IPS-18a (cell line): ENCODE measurements around the gene COQ9.
"Not testable (repeated sequence)": the region's sequence is repeated elsewhere in the genome, so short reads cannot be mapped to it uniquely, and the experiment has no call there.

ENCODE experiments used
- H3K27ac ChIP-seq: one replicate; pipeline ENCODE4 v1.5.1; 2013; ENCODE audit warnings: low read length
- H3K27me3 ChIP-seq: one replicate; pipeline ENCODE4 v1.6.1; 2013; ENCODE audit warnings: mild to moderate bottlenecking, low read length; ENCODE audit not compliant: control insufficient read depth, insufficient read depth
- H3K36me3 ChIP-seq: one replicate; pipeline ENCODE4 v1.6.1; 2013; ENCODE audit warnings: low read depth, low read length; ENCODE audit not compliant: control insufficient read depth
- H3K4me1 ChIP-seq: one replicate; pipeline ENCODE4 v1.6.1; 2013; ENCODE audit warnings: low read depth, low read length; ENCODE audit not compliant: control insufficient read depth
- H3K4me3 ChIP-seq: one replicate; pipeline ENCODE4 v1.5.1; 2013; ENCODE audit warnings: low read length
- H3K9ac ChIP-seq: one replicate; pipeline ENCODE4 v1.6.1; 2013; ENCODE audit warnings: mild to moderate bottlenecking, low read length, moderate library complexity
- H3K9me3 ChIP-seq: one replicate; pipeline ENCODE4 v1.6.1; 2013; ENCODE audit warnings: low read depth, low read length; ENCODE audit not compliant: control insufficient read depth

COQ9 gene

GRCh38 chr16:57432505-57432904 is 14.8 kb upstream of the COQ9 start:
- H3K9ac ChIP-seq = no peak overlapping the region
- no peak overlapping the region for H3K4me3 ChIP-seq
- H3K36me3 ChIP-seq = peaks cover 77% of the 10 kb centered on the region
- H3K27ac ChIP-seq = no peak overlapping the region
- H3K4me1 ChIP-seq = no peaks in the 10 kb centered on the region
- no peaks in the 10 kb centered on the region for H3K9me3 ChIP-seq
- H3K27me3 ChIP-seq = no peaks in the 10 kb centered on the region

- Histone ChIP-seq H3K9me3 (no peaks in the 10 kb centered on the region), H3K4me3 (no peak overlapping the region), H3K36me3 (peaks cover 81% of the 10 kb centered on the region), H3K9ac (no peak overlapping the region), H3K27ac (no peak overlapping the region), H3K4me1 (no peaks in the 10 kb centered on the region), H3K27me3 (no peaks in the 10 kb centered on the region)
These were observed 14.3 kb upstream of the COQ9 start for GRCh38 chr16:57432989-57433388.

GRCh38 chr16:57434003-57434402 is 13.3 kb upstream of the COQ9 start:
- H3K9me3 ChIP-seq = no peaks in the 10 kb centered on the region
- no peak overlapping the region for H3K9ac ChIP-seq
- H3K36me3 ChIP-seq = peaks cover 82% of the 10 kb centered on the region
- no peaks in the 10 kb centered on the region for H3K27me3 ChIP-seq
- no peaks in the 10 kb centered on the region for H3K4me1 ChIP-seq
- H3K4me3 ChIP-seq = no peak overlapping the region
- no peak overlapping the region for H3K27ac ChIP-seq

- no peak overlapping the region for H3K9ac ChIP-seq
- peaks cover 4% of the 10 kb centered on the region for H3K9me3 ChIP-seq
- no peaks in the 10 kb centered on the region for H3K27me3 ChIP-seq
- no peak overlapping the region for H3K27ac ChIP-seq
- H3K4me1 ChIP-seq = no peaks in the 10 kb centered on the region
- peaks cover 72% of the 10 kb centered on the region for H3K36me3 ChIP-seq
- no peak overlapping the region for H3K4me3 ChIP-seq
These were observed 11.4 kb upstream of the COQ9 start for GRCh38 chr16:57435838-57436237.

- H3K27ac ChIP-seq, H3K4me3 ChIP-seq, H3K4me1 ChIP-seq, H3K9ac ChIP-seq, H3K27me3 ChIP-seq, H3K9me3 ChIP-seq: not testable (repeated sequence)
- peaks cover 31% of the 10 kb centered on the region for H3K36me3 ChIP-seq
These were observed 7.3 kb upstream of the COQ9 start for GRCh38 chr16:57439947-57440346.

- not testable (repeated sequence) for H3K27ac ChIP-seq, H3K4me3 ChIP-seq, H3K9ac ChIP-seq, H3K9me3 ChIP-seq, H3K27me3 ChIP-seq, H3K4me1 ChIP-seq
- H3K36me3 ChIP-seq = peaks cover 25% of the 10 kb centered on the region
These were observed 6.7 kb upstream of the COQ9 start for GRCh38 chr16:57440551-57440950.

GRCh38 chr16:57444711-57445110 is 2.6 kb upstream of the COQ9 start:
- Histone ChIP-seq H3K9me3 (peaks cover 4% of the 10 kb centered on the region), H3K4me3 (no peak overlapping the region), H3K27ac (no peak overlapping the region), H3K9ac (no peak overlapping the region), H3K4me1 (peaks cover 4% of the 10 kb centered on the region), H3K27me3 (no peaks in the 10 kb centered on the region), H3K36me3 (no peaks in the 10 kb centered on the region)

- Histone ChIP-seq H3K27ac (no peak overlapping the region), H3K9ac (no peak overlapping the region), H3K4me3 (no peak overlapping the region), H3K27me3 (no peaks in the 10 kb centered on the region), H3K36me3 (no peaks in the 10 kb centered on the region), H3K9me3 (peaks cover 3% of the 10 kb centered on the region), H3K4me1 (peaks cover 4% of the 10 kb centered on the region)
These were observed 1.8 kb upstream of the COQ9 start for GRCh38 chr16:57445510-57445909.

GRCh38 chr16:57446531-57447185 is 621 bp upstream of the COQ9 start:
- Histone ChIP-seq H3K27ac (peak overlapping the region; percentile 8), H3K9ac (peak overlapping the region; percentile 80), H3K36me3 (peaks cover 7% of the 10 kb centered on the region), H3K4me3 (peak overlapping the region; percentile 96), H3K9me3 (no peaks in the 10 kb centered on the region), H3K27me3 (no peaks in the 10 kb centered on the region), H3K4me1 (peaks cover 4% of the 10 kb centered on the region)

GRCh38 chr16:57452021-57452420 is 4.7 kb downstream of the COQ9 start:
- H3K9ac ChIP-seq = no peak overlapping the region
- no peak overlapping the region for H3K4me3 ChIP-seq
- no peak overlapping the region for H3K27ac ChIP-seq
- H3K27me3 ChIP-seq = no peaks in the 10 kb centered on the region
- H3K36me3 ChIP-seq = peaks cover 44% of the 10 kb centered on the region
- H3K4me1 ChIP-seq = no peaks in the 10 kb centered on the region
- H3K9me3 ChIP-seq = no peaks in the 10 kb centered on the region

GRCh38 chr16:57462209-57462977 is 15.1 kb downstream of the COQ9 start, which contains the start of gene POLR2C:
Gene POLR2C (plus strand): TSS chr16:57462679. CDS start chr16:57462725, 46 bp downstream.
- H3K4me1 ChIP-seq = peaks cover 3% of the 10 kb centered on the region
- peak within 1 kb of the TSS; percentile 18 for H3K27ac ChIP-seq
- H3K27me3 ChIP-seq = no peaks in the 10 kb centered on the region
- peaks cover 59% of the 10 kb centered on the region for H3K36me3 ChIP-seq
- no peaks in the 10 kb centered on the region for H3K9me3 ChIP-seq
- peak within 1 kb of the TSS; percentile 66 for H3K9ac ChIP-seq
- peak within 1 kb of the TSS; percentile 89 for H3K4me3 ChIP-seq

- Histone ChIP-seq H3K27ac (peak overlapping the region; percentile 18), H3K27me3 (no peaks in the 10 kb centered on the region), H3K9me3 (no peaks in the 10 kb centered on the region), H3K4me1 (peaks cover 3% of the 10 kb centered on the region), H3K36me3 (peaks cover 56% of the 10 kb centered on the region), H3K9ac (peak overlapping the region; percentile 66), H3K4me3 (peak overlapping the region; percentile 89)
These were observed 15.7 kb downstream of the COQ9 start for GRCh38 chr16:57462978-57463362.
